Measurements from ENCODE around the gene FARS2. TPM values are rescaled to one million over a fixed set of nuclear protein-coding genes. Genes with fewer than 3 reads are reported as not detected.

The FARS2 gene
- total RNA-seq, 2 experiments from 2014 or later = 15.7 to 18.5 TPM

DNA sequence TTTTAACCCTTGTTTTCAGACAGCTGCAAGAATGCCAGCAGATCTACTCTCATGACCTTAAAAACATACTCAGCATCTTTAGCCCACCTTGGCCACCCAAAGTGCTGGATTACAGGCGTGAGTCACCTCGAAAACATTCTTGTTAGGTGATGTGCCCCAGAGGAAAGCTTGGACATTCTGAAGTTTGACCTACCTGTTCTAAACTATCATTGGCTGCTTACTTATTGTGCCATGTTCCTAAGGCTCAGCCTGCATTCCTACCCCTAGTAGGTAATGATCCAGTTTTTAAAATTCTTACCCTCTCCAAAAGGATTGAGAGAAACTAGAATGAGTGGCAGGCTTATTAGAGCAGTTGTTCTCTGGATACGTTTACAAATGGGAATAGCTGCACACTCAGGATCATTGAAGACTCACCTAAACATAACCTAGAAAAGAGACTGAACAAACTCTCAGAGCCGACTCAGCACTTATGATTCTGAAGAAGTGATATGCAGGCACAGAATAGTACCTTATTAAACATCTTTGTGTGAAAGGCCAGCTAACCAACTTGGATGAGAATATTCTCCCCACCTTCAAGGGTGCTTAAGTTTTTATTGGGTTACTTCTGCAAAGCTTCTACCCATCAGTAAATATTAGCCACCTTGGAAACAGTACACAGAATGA, 383.3 kb downstream of the FARS2 start:
- intact Hi-C loops (cut with micrococcal nuclease) = no loop called here
- Mint-ChIP-seq H3K36me3 (ENCODE audit: low read depth) (peaks cover 6% of the 10 kb centered on the region), H3K27me3 (no peaks in the 10 kb centered on the region), H3K4me1 (ENCODE audit: low read depth) (no peaks in the 10 kb centered on the region), H3K27ac (no peak overlapping the region), H3K4me3 (no peak overlapping the region), H3K9me3 (peaks cover 4% of the 10 kb centered on the region)
- no peak for ATAC-seq
- TF ChIP-seq, protein P1, sequence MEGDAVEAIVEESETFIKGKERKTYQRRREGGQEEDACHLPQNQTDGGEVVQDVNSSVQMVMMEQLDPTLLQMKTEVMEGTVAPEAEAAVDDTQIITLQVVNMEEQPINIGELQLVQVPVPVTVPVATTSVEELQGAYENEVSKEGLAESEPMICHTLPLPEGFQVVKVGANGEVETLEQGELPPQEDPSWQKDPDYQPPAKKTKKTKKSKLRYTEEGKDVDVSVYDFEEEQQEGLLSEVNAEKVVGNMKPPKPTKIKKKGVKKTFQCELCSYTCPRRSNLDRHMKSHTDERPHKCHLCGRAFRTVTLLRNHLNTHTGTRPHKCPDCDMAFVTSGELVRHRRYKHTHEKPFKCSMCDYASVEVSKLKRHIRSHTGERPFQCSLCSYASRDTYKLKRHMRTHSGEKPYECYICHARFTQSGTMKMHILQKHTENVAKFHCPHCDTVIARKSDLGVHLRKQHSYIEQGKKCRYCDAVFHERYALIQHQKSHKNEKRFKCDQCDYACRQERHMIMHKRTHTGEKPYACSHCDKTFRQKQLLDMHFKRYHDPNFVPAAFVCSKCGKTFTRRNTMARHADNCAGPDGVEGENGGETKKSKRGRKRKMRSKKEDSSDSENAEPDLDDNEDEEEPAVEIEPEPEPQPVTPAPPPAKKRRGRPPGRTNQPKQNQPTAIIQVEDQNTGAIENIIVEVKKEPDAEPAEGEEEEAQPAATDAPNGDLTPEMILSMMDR (IDR thresholded peaks at IDR 0.05) = no peak
- CTCF ChIA-PET = no interaction called here
- no peak for DNase-seq
- POLR2A ChIA-PET = no interaction called here

DNA sequence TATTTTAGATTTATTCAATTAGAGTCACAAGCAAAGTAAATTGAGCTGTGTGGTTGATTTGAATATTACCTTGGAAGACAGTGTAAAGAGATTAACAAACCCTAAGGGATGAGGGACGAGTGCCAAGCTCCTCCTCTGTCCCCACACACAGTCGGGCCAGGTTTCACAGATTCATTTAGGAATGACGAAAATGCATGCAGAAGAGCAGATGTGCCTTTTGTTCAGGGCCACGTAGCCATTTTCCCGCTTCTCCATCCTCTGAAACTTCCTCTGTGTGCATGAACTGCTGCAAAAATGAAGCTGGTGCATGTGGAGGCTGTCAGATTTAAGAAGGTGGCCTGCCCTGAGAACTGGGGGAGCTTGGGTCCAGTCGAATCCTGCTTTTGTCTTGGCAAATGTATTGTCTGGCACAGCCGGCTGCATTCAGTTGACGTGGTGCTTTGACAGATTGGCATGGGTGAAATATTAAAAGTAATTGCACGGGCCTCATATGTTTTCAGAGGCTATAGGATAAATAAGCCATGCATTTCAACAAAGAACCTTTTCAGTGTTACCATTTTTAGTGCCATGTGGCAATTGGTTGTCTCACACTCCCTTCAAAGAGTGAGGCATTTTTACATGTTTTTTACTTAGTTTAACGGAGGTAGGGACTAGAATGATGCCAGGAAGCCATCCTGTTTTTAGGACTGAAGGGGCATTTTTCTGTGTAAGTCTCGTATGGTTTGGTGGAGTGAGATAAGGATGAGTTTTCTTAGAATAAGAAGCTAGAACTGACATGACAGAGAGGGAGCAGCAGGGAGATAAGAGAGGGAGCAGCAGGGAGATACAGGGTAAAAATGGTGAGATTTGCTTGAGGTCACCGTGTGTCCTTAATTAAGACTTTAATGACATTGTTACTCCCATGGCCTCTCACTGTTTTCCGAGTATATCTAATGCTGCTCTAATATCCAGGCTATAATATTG, 384.3 kb downstream of the FARS2 start:
- H3K4me1 Mint-ChIP-seq (ENCODE audit: low read depth) = no peaks in the 10 kb centered on the region
- peaks cover 6% of the 10 kb centered on the region for H3K36me3 Mint-ChIP-seq (ENCODE audit: low read depth)
- intact Hi-C loops (cut with micrococcal nuclease) = no loop called here
- no peak for DNase-seq
- POLR2A ChIA-PET = no interaction called here
- H3K4me3 Mint-ChIP-seq = no peak overlapping the region
- CTCF ChIA-PET = no interaction called here
- H3K27ac Mint-ChIP-seq = no peak overlapping the region
- no peak for ATAC-seq
- H3K27me3 Mint-ChIP-seq = no peaks in the 10 kb centered on the region
- H3K9me3 Mint-ChIP-seq = peaks cover 4% of the 10 kb centered on the region
- TF ChIP-seq, protein P1 (IDR thresholded peaks at IDR 0.05) = no peak

DNA sequence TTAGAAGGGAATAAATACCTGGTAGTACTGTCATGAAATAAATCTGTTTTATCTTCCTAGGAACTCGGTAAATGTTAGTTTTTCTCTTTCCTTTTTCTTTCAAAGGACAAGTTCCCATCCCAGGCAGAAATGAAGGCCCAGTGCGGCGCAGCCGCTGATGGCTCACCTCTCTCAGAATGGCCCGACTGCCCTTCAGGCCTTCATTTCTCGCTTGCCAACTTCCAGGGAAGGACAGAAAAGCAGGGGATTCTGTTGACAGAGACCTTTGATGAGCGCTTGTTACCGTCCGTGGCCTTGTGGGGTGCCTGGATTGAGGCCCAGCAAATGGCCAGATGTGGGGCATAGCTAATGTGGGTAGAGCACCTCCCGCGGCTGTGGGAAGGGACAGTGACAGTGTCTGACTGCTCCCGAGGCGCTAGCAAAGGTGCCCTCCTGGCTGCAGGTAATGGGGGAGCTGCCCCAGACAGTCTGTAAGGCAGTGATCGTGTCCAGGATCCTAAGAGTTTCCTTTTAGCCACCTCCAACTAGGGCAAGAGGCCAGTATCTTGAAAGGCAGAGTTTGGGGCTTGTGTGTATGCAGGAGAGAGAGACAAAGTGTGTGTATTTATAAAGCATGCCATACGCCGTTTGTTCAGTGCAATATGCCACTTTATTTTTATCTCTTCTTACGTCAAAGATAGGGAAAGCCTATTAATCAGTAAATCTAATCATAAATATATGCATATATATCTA, 391.3 kb downstream of the FARS2 start:
- ChIA-PET CTCF (no interaction called here), POLR2A (interaction anchor here (0.6 kb wide), 1 partner anchor 488 kb away, joined by 3 read pairs; no protein-coding TSS in a partner anchor)

DNA sequence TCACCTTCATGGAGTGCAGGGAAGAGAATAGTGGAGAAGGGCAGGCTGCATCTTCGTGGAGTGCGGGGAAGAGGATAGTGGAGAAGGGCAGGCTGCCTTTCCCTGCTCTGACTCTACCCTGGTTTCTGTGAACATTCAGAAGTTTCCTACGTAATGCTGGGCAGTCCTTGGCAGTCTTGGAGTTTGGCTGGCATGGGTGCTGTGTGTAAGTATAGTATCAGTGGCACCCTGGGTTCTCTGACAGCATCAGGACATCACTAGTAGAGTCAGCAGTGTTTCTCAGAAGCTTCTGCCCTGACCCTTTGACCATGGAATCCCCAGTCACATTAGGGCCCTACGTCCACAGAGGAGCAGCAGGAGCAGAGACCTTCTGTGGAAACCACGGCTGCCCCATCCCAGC, 392.5 kb downstream of the FARS2 start:
- no peak overlapping the region for H3K4me3 Mint-ChIP-seq
- peaks cover 5% of the 10 kb centered on the region for H3K4me1 Mint-ChIP-seq (ENCODE audit: low read depth)
- ChIA-PET POLR2A (no interaction called here), CTCF (no interaction called here)
- DNase-seq (no peak), ATAC-seq (no peak)
- H3K36me3 Mint-ChIP-seq (ENCODE audit: low read depth) = peaks cover 30% of the 10 kb centered on the region
- H3K9me3 Mint-ChIP-seq = no peaks in the 10 kb centered on the region
- TF ChIP-seq, protein P1 (IDR thresholded peaks at IDR 0.05) = no peak
- H3K27ac Mint-ChIP-seq = no peak overlapping the region
- no peaks in the 10 kb centered on the region for H3K27me3 Mint-ChIP-seq
- intact Hi-C loops (cut with micrococcal nuclease) = no loop called here

More for the DNA sequence above, 391.3 kb downstream of the FARS2 start:
- Mint-ChIP-seq H3K36me3 (ENCODE audit: low read depth) (peaks cover 26% of the 10 kb centered on the region), H3K4me1 (ENCODE audit: low read depth) (peaks cover 3% of the 10 kb centered on the region), H3K27me3 (no peaks in the 10 kb centered on the region), H3K4me3 (no peak overlapping the region), H3K27ac (no peak overlapping the region), H3K9me3 (no peaks in the 10 kb centered on the region)
- TF ChIP-seq, protein P1 (IDR thresholded peaks at IDR 0.05) = no peak
- DNase-seq (no peak), ATAC-seq (no peak)
- intact Hi-C loops (cut with micrococcal nuclease) = no loop called here

All from activated CD8-positive, alpha-beta T cell treated with anti-CD3 and anti-CD28 coated beads for 36 hours (primary cell).